NCI-H2196 (cell line): ENCODE measurements around the gene TMIE.

ENCODE experiments used
- DNase-seq: peaks from one replicate; lab custom pipeline; 2025; ENCODE audit not compliant: unreplicated experiment; lab: John Stamatoyannopoulos, UW

The TMIE gene

DNA sequence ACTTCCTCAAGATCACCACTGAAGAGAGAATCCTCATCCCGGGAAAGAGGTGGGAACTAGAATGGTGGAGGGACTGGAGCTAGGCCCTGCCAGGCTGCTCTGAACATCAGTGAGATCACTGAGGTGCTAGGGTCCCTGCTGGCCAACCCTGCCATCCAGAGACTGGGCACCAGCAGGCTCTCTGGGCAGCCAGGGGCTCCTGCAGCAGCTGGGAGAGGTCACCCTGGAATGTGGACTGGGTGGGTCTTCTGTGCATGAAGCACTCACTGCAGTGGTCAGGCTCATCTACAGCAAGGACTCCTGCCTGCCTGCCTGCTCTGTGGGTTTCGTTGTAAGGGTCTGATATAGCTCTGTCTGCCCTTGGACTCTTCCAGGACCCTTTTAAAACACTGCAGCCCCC lies 32.6 kb upstream of the TMIE start:
- DNase-seq: no peak

DNA sequence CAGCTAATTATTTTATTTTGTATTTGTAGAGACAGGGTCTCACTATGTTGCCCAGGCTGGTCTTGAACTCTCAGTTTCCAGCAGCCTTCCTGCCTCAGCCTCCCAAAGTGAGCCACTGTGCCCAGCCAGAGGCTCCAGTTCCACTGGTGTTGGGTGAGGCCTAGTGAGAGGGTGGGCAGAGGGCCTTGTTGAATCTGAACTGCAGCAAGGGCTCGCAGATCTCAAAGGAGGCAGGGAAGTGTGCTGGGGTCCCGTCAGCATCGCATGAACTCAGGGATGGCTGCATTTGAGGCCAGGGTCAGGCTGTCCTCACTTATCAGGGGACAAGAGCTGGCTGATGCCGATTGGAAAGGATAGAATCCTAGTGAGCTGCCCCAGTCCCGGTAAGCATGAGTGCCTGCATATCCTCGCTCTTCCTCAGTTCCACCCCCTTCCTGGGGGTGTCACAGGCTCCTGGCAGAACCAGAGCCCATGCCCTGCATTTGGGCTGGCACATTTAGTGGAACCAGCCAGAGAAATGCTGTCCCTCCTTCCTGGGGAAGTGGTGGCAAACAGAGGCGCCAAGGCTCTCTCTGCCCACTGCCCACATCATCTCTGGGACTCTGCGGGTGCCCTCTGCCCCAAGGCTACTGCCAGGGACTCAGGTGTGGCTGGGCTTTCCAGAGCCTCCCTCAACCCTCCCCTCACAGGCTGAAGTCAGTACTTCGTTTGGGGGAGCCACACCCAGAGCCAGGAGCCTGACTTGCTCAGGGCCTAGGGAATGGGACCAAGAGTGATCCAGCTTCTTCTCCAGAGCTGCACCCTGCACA lies 31.8 kb upstream of the TMIE start:
- no peak for DNase-seq

DNA sequence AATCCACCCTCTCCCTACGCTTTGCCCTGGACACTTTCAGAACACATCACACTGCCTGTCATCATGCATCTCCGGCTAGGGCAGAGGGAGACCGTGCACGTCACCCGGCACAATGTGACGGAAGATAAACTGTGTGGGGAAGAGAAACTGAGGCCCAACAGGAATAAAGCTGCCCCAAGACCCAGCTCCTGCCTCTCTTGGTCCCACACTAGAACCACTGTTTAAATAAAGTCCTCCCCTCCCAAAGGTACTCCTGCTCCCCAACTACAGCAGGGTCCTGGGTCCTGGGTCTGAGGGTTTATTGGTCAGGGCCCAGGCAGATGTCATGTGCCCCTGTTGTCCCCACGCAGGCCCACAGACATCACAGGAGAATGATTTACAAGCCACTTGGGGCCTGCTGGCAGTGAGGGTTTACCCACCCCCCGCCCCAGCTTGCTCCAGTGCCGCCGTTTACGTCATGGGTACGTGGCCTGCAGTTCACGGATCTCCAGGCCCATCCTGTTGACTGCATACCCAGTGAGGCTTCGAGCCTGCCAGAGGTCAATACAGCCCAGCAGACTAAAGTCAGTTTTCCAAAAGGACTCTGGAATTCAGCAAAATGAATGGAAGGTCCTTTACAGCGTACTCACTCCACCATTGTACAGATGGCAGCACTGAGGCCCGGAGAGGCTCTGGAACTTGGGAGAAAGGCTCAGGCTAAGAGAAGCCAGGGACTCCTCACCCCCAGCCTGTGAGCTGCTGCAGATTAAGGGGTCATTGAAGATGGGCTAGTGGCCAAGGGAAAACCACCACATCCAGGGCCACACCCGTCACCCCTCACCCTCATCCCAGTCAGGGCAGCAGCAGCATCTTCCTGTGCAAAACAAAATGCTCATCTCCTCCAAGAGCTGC lies 30.9 kb upstream of the TMIE start:
- DNase-seq: no peak

GRCh38 chr3:46670891-46671427 lies 30.2 kb upstream of the TMIE start:
- no peak for DNase-seq

DNA sequence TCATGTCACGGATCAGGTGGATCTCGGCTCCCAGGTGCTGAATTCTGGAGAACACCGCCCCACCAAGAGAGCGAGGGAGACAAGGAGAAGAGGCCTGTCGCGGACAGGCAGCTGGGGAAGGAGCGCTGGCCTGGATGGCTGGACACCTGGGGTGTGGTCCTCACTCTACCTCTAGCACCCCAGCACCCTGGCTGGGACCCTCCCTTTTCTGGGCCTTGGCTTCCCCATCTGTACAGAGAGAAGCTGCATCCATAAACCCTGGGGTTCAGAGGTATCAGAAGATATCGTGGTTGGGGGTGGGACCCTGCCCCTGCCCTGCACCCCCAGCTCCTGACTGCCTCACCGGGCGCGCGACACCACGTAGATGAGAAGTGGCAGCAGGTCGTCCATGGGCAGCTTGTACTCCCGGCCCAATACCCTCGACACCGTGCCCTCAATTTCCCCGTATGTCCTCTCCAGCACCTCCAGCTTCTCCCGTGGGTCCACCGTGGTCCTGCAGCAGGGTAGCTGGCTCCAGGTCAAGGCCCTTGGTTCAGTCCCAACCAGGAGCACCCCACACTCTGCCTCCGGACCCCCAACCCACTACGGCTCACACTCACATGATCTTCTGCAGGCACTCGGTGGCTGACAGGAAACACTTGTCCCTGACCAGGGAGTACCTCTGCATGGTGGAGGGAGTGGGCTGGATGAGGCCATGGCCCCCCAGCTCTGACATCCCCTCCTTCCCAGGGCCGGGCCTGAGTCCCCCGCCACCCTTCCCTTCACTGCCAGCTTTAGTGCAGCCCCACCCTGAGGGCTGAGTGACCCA lies 29.4 kb upstream of the TMIE start:
- DNase-seq: no peak

DNA sequence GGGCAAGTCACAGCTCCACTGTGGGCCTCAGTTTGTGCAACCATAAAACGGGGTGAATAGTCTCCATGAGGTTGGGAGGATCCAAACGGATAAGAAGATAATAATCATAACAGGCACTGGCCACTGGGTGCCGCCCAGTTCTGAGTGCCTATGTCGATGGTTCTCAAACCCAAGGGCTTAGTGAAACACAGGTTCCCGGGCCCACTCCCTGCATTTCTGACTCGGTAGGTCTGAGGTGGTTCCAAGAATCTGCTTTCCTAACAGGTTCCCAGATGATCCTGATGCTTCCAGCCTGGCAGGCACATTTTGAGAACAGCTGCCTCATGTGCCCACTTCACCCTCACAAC lies 28.9 kb upstream of the TMIE start:
- no peak for DNase-seq

DNA sequence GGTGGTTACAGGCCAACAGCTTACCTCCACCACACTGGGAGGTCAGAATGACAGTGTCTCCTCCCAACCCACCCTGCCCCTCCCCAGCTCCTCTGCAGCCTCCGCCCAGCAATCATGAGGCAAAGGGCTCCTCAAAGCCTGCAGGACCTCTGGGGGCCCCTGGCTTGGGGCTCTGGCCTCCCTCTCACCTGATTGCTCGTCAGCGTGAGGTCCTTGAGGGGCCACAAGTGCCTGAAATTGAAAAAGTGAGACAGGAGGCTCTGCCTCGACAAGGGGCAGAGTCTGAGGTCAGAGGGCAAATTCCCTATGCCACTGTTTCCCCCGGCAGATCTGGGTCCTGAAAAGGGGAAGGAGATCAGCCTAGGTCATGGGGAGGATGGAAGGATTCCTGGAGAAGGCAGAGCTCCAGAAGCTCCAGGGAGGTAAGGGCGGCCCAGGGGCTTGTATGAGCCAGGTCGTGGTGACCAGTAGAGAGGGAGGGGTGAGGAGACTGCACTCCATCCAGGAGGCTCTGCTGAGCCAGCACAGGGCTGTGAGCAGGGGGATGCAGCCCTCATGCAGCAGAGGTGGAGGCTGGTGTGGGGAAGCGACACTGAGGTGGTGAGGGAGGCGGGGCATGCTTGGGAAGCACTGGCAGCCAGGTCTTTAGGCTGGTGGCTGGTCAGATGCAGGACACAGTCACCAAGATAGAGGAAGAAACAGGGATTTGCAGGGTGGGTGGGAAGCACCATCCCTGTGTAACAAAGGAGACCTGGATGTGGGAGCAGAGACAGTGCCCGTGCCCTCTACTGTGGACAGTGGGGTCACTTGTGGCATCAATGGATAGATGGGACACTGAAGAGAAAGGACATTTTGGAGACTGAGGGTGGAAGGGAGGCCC lies 27.8 kb upstream of the TMIE start:
- no peak for DNase-seq

DNA sequence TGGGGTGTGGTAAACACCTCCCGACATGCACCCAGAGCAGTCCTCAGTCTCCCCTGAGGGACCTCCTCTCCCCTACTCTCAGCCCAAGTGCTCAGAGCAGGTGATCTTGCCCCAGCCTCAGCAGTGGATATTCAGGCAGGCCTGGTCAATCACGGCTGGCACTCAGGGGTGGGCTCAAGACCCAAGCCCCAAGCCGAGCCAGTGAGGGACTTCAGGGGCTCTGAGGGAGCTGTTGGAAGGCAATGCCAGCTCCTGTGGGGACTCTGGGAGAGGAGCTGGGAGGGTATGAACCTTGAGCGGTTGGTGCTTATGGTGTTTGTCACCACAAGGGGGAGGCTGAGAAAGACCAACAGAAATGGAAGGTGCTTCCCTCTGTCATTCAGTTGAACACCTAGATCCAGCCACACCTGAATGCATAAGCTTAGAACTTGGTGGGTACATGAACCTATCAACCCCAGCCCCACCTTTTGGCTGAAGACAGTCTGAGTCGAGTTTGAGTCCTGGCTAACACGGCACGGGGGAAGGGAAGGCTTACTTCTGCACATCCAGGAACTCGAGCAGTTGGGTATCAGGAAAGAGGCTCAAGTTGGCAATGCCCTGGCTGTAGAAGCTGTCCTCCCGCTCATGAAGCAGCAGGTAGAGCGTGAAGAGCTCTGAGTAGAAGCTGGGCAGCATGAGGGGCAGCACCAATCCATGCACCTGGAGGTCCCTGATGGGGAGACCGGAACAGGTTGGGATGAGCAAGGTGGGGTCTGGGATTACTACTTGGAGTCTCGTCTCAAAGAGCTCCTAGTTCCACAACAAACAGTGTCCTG lies 27.0 kb upstream of the TMIE start:
- DNase-seq: no peak

DNA sequence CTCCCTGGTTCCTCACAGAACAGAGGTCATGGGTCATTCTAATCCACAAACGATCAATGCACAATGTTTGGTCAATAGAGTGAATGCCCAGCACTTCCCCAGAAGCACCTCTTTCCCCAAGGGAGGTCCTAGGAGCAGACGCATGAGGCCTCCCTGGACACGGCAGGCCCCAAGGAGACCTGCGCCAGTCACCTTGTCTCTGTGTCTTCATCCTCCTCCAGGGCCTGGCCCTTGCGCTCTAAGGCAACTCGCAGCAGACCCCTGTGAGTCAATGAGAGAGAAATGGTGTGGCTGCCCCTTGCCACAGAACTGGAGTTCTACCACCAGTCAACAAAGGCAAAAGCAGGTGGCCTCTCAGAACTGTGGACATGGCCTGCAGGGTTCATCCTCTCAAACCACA lies 25.8 kb upstream of the TMIE start:
- no peak for DNase-seq

GRCh38 chr3:46675843-46676567 lies 25.2 kb upstream of the TMIE start:
- DNase-seq: peak; percentile 14

DNA sequence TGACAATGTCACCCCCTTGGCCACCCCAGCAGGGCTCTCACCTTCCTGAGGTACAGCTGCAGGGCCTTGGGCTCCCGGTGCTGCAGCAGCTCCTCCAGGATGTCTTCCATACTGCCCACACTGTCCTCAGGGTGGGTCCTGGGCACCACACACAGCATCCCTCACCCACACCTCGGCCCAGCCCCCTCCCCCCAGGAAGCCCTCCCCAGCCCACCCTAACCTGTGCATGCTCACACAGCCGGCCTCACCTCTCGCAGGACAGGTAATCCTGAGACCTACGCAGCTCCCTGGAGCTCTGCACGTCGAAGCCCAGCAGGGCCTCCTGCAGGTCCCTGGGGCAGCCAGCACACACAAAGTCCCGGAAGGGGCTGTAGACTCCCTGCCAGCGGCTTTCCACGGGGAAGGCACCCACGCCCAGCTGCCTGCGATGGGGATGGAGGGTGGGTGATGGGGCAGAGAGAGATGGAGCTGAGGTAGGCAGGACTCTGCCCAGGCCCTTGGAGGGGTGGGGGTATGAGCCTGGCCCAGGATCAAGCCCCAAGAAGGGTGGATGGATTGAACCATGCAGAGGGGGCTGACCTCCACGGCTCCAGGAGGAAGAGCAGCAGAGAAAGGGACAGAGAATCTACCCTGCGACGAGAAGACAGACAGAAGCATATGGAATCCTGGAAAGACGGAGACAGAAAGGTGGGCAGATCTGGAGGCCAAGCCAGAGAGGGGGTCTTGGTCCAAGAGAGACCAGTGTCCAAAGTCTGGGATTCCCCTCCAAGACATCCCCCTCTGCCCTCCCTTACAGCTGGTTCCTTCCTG lies 24.4 kb upstream of the TMIE start:
- no peak for DNase-seq

DNA sequence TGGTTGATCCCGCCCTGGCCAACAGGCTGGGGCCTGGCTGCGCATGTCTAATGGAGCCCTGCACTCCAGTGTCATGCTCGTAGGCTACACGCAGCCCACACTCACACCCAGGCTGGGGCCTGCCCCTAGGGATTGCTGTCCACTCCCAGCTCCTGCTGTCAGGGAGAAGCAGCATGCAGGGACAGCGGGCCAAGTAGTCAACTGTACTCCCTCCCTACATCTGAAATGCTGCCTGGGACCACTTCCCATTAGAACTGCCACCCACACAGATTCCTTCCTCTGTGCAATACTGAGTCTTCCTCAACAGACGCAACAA lies 23.8 kb upstream of the TMIE start:
- no peak for DNase-seq

DNA sequence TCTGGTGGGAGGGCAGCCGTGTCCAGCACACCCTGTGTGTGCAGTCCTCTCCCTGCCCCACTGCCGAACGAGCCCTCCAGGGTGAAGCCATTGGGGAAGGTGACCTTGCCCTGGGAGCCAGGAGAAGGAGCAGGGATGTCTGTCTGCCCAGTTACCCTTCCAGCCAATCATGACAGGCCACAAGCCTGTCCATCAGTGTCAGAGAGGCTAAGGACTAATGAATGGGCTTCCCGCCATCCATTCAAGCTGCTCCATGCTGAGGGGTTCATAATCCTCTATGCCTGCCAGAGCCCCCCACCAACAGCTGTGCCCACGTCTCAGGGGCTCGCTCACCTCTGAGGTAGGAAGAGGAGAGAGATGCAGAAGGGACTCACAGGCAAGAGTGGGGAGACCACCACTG lies 22.9 kb upstream of the TMIE start:
- DNase-seq: no peak

- no peak for DNase-seq
Measured at GRCh38 chr3:46679681-46680080, 21.5 kb upstream of the TMIE start.

- no peak for DNase-seq
Measured at GRCh38 chr3:46680298-46680826, 20.8 kb upstream of the TMIE start.

- DNase-seq: no peak
Measured at GRCh38 chr3:46681387-46681786, 19.8 kb upstream of the TMIE start.

- no peak for DNase-seq
Measured at GRCh38 chr3:46681856-46682540, 19.2 kb upstream of the TMIE start.
